HG03565 (cell line): ENCODE results near the gene PODXL2.

ENCODE experiments used
- ATAC-seq: cut with Tn5 transposase; IDR thresholded peaks from one replicate; pipeline ENCODE4 v1.9.1; 2021; ENCODE audit warnings: mild to moderate bottlenecking, moderate library complexity; ENCODE audit not compliant: unreplicated experiment

PODXL2 gene, protein sequence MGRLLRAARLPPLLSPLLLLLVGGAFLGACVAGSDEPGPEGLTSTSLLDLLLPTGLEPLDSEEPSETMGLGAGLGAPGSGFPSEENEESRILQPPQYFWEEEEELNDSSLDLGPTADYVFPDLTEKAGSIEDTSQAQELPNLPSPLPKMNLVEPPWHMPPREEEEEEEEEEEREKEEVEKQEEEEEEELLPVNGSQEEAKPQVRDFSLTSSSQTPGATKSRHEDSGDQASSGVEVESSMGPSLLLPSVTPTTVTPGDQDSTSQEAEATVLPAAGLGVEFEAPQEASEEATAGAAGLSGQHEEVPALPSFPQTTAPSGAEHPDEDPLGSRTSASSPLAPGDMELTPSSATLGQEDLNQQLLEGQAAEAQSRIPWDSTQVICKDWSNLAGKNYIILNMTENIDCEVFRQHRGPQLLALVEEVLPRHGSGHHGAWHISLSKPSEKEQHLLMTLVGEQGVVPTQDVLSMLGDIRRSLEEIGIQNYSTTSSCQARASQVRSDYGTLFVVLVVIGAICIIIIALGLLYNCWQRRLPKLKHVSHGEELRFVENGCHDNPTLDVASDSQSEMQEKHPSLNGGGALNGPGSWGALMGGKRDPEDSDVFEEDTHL

DNA sequence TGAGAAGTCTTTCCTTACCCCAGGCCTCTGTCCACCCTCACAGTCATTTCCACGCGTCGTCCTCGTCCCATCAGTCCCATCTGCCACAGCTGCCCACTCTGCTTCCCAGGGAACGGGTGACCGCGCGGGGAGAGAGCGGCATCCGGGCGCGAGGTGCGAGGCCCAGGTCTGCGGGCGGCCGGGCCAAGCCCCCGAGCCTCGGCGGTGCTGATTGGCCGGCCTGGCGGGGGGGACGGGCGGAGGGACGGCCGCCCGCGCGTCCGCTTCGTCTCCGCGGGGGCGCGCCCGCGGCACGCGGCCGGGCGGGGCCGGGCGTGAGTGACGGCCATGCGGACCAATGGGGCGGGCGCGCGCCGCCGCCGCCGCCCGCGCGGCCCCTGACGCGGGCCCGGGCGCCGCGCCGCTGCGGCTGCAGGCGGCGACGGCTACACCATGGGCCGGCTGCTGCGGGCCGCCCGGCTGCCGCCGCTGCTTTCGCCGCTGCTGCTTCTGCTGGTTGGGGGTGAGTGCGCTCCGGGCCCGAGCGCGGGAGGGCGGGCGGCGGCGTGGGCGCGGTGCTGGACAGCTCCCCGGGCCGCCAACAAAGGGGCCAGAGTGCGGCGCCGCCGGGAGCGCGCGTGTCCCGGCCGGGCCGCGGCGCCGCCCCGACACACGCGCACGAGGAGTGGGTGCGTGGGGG, at the start of gene PODXL2:
Gene PODXL2, plus strand, starts transcription at position 398 of the 679 bp plus-strand sequence. Its CDS starts 35 bp downstream, at position 433.
- ATAC-seq: no peak

- ATAC-seq: no peak
These were observed 48.5 kb upstream of the PODXL2 start for GRCh38 chr3:127580327-127581060.

GRCh38 chr3:127584734-127585133, 44.3 kb upstream of the PODXL2 start:
- no peak for ATAC-seq

GRCh38 chr3:127585163-127585812, 43.7 kb upstream of the PODXL2 start:
- no peak for ATAC-seq

DNA sequence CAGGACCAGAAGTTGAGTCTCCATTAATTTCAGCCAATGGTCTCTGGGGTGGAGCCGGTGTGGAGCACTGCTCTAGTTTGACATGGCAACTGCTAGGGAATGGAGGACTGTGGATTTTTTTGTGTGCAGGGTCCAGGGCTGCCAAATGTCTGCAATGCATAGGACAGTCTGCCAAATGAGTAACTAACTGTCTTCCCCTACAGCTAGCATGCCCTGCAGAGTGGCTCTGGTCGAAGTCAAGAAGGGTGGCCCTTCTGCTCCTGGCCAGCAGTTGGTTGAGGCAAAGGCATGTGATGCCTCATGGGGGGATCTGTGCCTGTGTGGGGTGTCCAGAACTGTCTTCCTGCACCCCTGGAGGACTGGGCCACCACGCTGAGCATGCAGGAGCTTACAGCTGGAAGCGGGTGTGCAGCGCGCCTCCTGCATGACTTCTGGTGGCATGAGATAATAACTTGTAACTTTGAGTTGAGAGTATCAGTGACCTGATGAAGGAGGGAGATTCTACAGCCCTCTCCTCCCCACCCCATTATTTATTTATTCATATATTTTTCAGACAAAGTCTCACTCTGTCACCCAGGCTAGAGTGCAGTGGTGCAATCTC, 43.1 kb upstream of the PODXL2 start:
- ATAC-seq: no peak

DNA sequence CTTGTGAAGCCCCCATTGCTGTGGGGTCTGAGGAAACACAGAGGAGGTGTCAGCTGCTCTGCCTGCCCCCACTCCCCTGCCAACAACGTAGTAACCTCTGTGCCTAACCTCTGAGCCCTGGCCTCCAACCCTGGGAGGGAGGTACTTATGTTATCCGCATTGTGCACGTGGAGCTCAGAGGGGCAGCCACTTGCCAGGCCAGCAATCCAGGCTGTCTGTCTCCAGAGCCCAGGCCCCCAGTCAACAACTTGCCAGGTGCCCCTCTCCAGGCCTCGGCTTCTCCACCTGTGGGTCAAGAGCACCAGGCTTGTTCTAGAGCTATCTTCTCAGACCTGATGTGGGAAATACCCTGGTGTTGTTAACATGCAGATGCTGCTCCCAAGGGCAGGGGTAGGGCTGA, 41.1 kb upstream of the PODXL2 start:
- no peak for ATAC-seq

DNA sequence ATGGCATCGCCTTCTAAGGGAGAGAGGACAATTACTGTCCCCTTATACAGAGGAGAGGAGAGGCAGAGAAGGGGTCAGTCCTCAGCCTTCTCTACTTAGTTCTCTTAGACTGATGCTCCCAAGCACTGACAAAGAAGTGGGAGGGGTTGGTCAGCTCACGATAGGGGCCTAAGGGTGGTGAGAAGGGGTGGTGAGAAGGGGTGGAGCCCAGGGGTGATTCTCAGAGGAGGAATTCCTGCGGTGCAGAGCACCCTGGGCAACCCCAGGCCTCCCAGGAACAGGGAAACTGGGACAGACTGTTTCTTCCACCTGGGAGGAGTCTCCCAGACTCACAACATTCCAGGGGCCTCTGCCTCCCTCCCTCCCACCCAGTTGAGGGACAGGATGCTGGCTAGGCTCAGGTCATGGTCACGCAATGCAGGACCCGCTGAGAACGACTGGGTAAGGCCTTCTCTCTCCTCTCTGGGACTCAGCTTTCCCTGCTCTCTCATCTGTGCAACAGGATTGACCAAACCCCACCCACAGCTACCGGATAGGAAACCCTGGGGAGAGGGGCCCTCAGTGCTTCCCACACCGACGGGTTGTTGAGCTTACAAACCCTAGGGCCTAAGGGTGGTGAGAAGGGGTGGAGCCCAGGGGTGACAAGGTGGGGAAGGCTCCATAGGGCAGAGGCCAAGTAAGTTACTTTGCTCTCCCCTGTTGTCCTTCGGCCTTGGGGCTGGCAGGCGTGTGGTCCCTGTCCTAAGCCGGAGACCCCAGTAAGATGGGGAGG, 40.0 kb upstream of the PODXL2 start:
- no peak for ATAC-seq

- ATAC-seq: no peak
These were observed 39.2 kb upstream of the PODXL2 start for GRCh38 chr3:127589600-127590281.

DNA sequence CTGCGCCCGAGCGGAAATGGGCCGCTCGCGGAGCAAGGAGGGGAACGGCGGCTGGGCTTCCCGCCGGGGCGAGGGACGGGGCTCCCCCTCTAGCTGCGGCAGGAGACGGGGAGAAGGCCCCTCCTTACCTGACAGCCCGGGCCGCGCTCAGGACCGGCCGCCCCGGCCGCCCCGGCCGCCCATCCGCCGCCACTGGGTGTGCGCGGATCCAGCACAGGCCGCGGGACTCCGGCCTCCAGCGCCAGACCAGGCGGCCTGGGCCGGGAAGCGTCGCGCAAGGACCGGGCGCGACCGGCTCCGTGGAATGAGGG, 38.7 kb upstream of the PODXL2 start:
- ATAC-seq: peak; percentile 19

- ATAC-seq: peak; percentile 56
These were observed 38.2 kb upstream of the PODXL2 start, which contains the start of gene TPRA1 for GRCh38 chr3:127590593-127591465. Gene TPRA1 (minus strand): TSS chr3:127590733. CDS start chr3:127580146, 10,587 bp downstream.

GRCh38 chr3:127593178-127593577, 35.8 kb upstream of the PODXL2 start:
- no peak for ATAC-seq

DNA sequence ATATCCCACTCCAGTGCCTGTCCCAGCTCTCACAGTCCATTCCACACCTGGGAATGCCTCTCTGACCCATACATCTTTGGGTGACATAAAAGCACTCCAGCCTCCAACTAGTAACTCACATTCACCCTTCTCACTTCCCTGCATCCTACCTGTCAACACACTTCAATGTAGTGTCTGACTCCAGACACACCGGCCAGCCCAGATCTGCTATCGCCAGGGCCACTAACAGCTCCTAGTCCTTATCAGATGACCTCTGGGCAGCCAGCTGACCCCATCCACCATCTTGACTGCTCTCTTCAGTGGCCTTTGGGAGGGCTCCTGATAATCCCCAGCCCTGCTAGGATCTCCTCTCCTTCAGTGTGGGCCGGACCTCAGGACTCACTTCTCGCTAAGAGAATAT, 33.7 kb upstream of the PODXL2 start:
- no peak for ATAC-seq

DNA sequence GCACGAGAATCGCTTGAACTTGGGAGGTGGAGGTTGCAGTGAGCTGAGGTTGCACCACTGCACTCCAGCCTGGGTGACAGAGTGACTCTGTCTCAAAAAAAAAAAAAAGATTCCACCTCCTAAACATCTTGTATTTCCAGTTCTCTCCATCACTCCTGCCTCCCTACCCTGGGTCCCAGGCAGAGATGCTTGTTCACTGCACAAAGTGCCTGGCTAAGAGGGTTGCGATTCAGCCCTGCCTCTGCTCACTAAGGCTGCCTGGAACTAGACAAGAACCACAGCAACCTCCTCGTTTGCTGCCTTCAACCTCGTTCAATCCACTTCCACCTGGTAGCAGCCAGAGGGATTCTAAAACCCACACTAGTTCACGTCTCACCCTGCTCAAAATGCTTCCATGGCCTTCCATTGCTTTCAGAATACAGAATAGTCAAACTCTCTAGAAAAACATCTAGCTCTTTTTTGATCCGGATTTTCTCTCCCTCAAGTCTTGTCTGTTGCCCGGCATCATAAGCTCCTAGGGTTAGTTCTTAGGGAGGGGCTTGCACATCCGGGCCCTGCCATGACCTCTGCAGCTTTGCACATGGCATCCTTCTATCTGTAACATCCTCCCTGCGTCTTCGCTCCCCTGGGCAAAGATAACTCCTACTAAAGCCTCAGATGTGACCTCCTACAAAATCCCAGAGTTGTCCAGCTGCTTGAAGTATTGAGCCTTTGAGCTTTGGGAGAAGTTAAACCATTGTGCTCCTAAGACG, 31.8 kb upstream of the PODXL2 start:
- ATAC-seq: no peak

DNA sequence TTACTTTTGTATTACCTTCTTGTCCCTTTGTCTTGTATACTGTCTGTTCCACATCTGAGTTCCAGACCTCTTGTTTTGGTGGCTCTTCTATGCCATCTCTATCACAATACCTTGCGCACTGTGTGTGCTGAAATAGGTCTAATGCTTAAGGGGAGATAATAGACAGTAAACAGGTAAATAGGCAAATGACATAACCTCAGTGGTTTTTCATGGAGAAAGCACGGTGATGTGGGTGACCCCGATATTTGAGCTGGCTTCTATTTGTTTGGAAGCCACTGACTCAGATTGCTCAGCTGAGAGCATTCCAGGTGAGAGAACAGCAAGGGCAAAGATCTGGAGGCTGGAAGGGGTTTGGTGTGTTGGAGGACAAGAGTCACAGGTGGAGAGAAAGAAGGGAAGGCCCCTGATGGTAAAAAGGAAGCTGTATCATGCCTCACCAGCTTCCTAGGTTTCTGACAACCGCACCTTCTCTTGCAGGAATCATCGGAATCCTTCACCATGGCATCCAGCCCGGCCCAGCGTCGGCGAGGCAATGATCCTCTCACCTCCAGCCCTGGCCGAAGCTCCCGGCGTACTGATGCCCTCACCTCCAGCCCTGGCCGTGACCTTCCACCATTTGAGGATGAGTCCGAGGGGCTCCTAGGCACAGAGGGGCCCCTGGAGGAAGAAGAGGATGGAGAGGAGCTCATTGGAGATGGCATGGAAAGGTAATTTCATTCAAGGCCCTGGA, 30.0 kb upstream of the PODXL2 start:
- no peak for ATAC-seq

DNA sequence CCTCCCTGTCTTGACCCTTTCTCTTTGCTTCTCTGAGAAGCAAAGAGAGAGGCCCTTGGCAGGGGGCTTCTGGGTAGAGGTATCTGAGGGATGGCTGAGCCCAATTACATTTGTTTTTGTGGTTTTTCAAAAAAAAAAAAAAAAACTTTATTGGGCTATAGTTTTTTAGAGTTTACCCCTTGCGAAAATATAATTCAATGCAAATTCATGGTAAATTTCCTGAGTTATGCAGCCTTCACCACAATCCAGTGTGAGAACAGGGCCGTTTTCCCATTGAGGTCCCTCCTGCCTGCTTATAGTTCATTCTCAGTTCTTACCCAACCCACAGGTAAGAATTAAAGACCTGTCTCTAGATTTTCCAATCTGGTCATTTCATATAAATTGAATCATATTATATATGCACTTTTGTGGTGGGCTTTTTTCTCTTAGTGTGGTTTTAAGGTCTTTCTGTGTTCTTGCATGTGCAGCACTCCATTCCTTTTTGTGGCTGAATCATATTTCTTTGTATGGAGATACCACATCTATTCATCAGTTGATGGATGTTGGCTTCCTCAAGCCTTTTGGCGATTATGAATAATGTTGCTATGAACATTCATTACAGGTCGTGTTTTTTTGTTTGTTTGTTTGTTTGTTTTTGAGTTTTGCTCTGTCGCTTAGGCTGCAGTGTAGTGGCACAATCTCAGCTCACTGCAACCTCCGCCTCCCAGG, 28.1 kb upstream of the PODXL2 start:
- ATAC-seq: no peak

DNA sequence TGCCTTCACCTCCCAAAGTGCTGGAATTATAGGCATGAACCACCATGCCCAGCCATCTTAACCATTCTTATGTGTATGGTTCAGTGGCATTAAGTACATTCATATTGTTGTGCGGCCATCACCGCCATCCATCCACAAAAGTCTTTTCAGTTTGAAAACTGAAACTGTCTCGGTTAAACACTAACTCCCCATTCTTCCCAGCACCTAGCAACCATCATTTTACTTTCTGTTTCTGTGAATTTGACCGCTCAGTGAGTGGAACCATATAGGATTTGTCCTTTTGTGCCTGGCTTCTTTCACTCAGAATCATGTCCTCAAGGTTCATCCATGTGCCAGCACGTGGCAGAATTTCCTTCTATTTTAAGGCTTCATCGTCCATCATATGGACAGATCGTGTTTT, 24.9 kb upstream of the PODXL2 start:
- ATAC-seq: no peak
